Central memory CD8-positive, alpha-beta T cell (primary cell): Measurements from ENCODE around the gene CLDN6.

Experiments
- ATAC-seq: fragments of 150-1000 bp; cut with Tn5 transposase; replicated peaks from 2 replicates; pipeline ENCODE4 v1.10.0; 2022; ENCODE audit warnings: mild to moderate bottlenecking, moderate FRiP score, moderate number of reproducible peaks; ENCODE audit not compliant: poor library complexity, severe bottlenecking; ENCODE audit errors: extremely low read depth
- DNase-seq, 2 donors: peaks; one replicate each; pipeline ENCODE4 v3.0.0; 2021; ENCODE audit warnings: low spot score in 2 of 2
- H3K27ac Mint-ChIP-seq: one replicate; pipeline ENCODE4 v1.8.0; 2022; ENCODE audit warnings: low read depth, mild to moderate bottlenecking, moderate library complexity, mixed read lengths
- H3K27me3 Mint-ChIP-seq: one replicate; pipeline ENCODE4 v1.8.0; 2022; ENCODE audit warnings: mixed read lengths
- H3K36me3 Mint-ChIP-seq: one replicate; pipeline ENCODE4 v1.8.0; 2022; ENCODE audit warnings: mild to moderate bottlenecking, moderate library complexity, mixed read lengths; ENCODE audit not compliant: insufficient read depth
- H3K4me1 Mint-ChIP-seq: one replicate; pipeline ENCODE4 v1.8.0; 2022; ENCODE audit warnings: mixed read lengths
- H3K4me3 Mint-ChIP-seq: one replicate; pipeline ENCODE4 v1.8.0; 2022; ENCODE audit warnings: mild to moderate bottlenecking, moderate library complexity, mixed read lengths
- H3K9me3 Mint-ChIP-seq: one replicate; pipeline ENCODE4 v1.8.0; 2022; ENCODE audit warnings: mixed read lengths

The CLDN6 gene

DNA sequence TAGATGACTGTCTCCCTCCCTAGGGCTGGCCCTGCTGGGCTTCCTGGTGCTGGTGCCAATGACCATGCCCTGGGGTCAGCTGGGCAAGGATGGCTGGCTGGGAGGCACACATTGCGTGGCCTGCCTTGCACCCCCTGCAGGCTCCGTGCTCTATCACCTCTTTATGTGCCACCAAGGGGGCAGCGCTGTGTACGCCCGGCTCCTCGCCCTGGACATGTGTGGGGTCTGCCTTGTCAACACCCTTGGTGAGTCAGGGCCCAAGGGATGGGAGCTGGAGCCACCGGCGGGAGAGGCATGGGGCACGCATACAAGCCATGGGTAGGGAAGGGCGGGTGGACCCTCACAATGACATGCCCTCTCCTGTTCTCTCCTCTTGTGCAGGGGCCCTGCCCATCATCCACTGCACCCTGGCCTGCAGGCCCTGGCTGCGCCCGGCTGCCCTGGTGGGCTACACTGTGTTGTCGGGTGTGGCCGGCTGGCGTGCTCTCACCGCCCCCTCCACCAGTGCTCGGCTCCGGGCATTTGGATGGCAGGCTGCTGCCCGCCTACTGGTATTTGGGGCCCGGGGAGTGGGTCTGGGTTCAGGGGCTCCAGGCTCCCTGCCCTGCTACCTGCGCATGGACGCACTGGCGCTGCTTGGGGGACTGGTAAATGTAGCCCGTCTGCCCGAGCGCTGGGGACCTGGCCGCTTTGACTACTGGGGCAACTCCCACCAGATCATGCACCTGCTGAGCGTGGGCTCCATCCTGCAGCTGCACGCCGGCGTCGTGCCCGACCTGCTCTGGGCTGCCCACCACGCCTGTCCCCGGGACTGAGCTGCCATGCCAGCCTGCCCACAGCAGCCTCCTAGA lies 46.6 kb downstream of the CLDN6 start:
- no peak overlapping the region for H3K27ac Mint-ChIP-seq
- peaks cover 15% of the 10 kb centered on the region for H3K4me1 Mint-ChIP-seq
- no peak for ATAC-seq

DNA sequence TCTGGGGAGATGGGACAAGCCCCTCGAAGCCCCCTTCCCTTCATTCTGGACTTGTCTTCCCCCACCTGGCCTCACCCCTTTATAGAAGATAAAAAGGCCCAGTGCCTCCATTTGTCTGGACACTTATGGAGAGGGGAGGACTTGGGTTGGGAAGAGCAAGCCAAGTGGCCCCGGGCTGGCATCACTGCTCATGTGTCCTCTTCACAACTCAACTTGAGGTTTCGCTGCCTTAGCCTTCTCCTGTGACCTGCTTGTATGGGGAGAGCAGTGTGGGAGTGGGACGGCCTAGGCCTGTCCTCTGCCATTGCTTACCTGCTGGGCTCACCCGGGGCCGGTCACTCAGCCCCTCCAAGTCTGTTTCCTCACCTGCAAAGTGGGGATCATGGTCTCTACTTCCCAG lies 47.4 kb downstream of the CLDN6 start:
- ATAC-seq (no peak), DNase-seq (no peak)
- H3K27ac Mint-ChIP-seq, result no peak overlapping the region
- peaks cover 15% of the 10 kb centered on the region for H3K4me1 Mint-ChIP-seq
- no peaks in the 10 kb centered on the region for H3K36me3 Mint-ChIP-seq
- peaks cover 23% of the 10 kb centered on the region for H3K27me3 Mint-ChIP-seq
- H3K9me3 Mint-ChIP-seq, result no peaks in the 10 kb centered on the region
- H3K4me3 Mint-ChIP-seq, result peak overlapping the region; percentile 70

More for the DNA sequence above, 46.6 kb downstream of the CLDN6 start:
- DNase-seq, result no peak
- no peaks in the 10 kb centered on the region for H3K36me3 Mint-ChIP-seq
- peaks cover 23% of the 10 kb centered on the region for H3K27me3 Mint-ChIP-seq
- no peaks in the 10 kb centered on the region for H3K9me3 Mint-ChIP-seq
- peak overlapping the region; percentile 70 for H3K4me3 Mint-ChIP-seq

DNA sequence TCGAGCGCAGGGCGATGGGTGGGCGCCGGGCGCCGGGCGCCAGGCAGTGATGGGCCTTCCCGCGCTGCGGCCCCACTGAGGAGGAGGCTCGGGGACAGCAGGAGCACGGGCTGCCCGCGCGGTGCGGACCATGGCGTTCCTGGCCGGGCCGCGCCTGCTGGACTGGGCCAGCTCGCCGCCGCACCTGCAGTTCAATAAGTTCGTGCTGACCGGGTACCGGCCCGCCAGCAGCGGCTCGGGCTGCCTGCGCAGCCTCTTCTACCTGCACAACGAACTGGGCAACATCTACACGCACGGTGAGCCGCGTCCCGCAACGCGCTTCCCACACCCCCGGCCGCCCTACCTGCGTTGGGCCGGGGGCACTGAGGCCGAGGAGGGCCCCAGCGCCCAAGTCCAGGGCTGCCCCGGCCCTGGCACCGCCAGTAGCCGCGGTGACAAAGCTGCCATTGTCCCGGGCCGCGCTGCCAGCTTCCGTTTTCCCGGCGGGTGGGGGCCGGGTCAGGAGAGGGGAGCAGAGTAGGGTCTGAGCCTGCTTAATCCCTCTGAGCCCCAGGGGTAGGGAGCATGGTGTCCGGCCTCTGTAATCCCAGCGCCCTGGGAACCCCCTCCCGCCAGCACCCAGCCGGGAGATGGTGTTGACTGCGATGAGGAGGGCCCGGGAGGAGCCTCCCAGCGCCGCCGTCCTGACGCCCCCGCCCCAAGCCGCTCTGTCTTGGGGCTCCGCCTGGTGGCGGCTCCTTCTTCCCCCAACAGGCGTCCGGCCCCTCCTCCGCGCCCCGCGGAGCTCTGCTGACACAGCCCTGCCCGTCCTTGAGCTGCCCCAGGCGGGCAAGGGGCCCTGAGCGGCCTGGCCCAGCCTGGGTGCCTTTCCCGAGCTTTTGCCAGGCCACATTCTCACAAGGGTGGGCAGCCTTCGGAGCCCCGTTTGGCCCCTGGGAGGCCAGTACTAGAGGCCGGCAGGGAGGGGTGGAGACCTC lies 48.1 kb downstream of the CLDN6 start:
- peaks cover 3% of the 10 kb centered on the region for H3K36me3 Mint-ChIP-seq
- peak in 1 of 2 donors; percentile 38 for DNase-seq
- no peak overlapping the region for H3K27ac Mint-ChIP-seq
- H3K9me3 Mint-ChIP-seq, result no peaks in the 10 kb centered on the region
- peak; percentile 72 for ATAC-seq
- peaks cover 23% of the 10 kb centered on the region for H3K27me3 Mint-ChIP-seq
- H3K4me3 Mint-ChIP-seq, result peak overlapping the region; percentile 70
- peaks cover 15% of the 10 kb centered on the region for H3K4me1 Mint-ChIP-seq

DNA sequence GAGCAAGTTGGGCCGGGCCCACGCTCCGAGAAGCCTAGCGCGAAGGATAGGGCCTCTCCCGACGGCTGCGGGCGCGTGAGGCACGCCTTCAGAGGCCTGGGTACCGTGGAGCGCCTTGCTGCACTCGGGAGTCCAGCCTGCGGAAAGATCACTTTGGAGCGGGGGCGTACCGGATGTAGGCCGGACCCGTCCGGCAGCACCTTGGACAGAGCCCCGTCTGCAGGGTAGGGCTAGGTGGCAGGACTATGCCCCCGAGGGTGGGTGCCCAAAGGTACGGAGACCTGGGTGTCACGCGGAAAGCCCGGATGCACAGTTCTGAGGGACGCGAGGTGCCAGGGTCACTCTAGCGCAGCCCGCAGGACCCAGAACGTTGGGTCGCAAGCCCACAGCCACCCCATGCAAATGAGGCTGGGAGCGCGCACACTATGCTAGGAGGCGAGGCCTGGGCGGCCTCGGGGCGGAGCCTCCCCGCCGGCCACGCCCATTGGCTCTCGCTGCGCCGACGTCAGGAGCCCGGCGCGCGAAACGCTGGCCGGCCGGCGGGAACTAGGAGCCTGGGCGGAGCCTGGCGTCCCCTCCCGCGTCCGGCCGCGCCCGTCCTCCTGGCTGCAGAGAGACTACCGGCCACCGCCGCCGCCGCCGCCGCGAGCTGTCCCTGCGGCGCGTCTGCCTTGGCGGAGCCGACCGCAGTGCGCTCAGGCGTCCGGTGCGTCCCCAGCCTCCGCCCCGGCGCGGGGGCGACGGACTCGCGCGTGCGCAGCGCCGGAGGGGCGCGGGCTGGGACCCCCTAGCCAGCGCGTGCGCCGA lies 49.0 kb downstream of the CLDN6 start, which contains the start of gene PAQR4:
Gene PAQR4 (plus strand): TSS at position 611 of the 807 bp plus-strand sequence. CDS start 327 bp downstream, outside the sequence.
- H3K27me3 Mint-ChIP-seq, result peaks cover 29% of the 10 kb centered on the region
- H3K4me1 Mint-ChIP-seq, result peaks cover 21% of the 10 kb centered on the region
- DNase-seq (peak; percentile 53 to 55), ATAC-seq (peak; percentile 74)
- peaks cover 3% of the 10 kb centered on the region for H3K36me3 Mint-ChIP-seq
- H3K27ac Mint-ChIP-seq, result no peak within 1 kb of the TSS
- peak within 1 kb of the TSS; percentile 70 for H3K4me3 Mint-ChIP-seq
- no peaks in the 10 kb centered on the region for H3K9me3 Mint-ChIP-seq

DNA sequence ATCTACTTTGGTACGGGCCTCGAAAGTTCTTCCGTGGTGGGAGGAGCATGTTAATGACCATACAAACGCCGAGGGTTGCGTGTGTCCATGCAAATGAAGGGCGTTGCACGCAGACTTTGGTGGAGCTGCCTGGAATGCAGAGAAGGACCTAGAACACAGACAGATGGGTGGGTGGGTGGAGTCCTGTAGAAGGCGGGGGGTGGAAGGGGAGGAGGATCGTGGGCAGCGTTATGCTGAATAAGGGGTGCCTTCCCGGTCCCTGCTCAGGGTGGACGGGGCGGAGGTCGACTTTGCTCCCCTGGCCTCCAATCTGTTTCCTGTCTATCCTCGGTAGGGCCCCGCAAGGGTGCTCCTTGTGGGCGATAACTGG lies 49.6 kb downstream of the CLDN6 start:
- no peak for ATAC-seq
- Mint-ChIP-seq H3K36me3 (peaks cover 3% of the 10 kb centered on the region), H3K9me3 (no peaks in the 10 kb centered on the region), H3K27ac (no peak overlapping the region), H3K27me3 (peaks cover 35% of the 10 kb centered on the region), H3K4me1 (peaks cover 26% of the 10 kb centered on the region), H3K4me3 (peak overlapping the region; percentile 70)
- DNase-seq, result no peak

DNA sequence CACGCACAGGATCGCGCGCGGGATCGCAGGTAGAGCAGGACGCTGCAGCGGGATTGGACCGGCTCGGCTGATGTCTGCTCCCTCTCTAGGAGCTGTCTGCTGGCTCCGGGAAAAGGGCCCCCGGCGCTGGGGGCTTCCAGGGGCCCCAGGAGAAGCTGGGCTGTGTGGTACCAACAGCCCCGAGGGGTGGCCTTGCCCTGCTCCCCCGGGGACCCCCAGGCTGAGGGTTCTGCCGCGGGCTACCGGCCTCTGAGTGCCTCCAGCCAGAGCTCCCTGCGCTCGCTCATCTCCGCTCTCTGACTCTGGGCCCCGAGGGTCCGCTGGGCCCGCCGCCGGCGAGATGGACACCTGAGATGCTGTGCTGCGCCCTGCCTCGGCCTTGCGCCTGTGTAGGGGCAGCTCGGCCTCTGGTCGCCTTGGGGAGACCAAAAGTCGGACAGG lies 50.2 kb downstream of the CLDN6 start:
- Mint-ChIP-seq H3K27ac (no peak overlapping the region), H3K36me3 (peaks cover 3% of the 10 kb centered on the region), H3K4me3 (peak overlapping the region; percentile 70), H3K27me3 (peaks cover 37% of the 10 kb centered on the region), H3K4me1 (peaks cover 26% of the 10 kb centered on the region), H3K9me3 (no peaks in the 10 kb centered on the region)
- no peak for DNase-seq
- ATAC-seq, result no peak

DNA sequence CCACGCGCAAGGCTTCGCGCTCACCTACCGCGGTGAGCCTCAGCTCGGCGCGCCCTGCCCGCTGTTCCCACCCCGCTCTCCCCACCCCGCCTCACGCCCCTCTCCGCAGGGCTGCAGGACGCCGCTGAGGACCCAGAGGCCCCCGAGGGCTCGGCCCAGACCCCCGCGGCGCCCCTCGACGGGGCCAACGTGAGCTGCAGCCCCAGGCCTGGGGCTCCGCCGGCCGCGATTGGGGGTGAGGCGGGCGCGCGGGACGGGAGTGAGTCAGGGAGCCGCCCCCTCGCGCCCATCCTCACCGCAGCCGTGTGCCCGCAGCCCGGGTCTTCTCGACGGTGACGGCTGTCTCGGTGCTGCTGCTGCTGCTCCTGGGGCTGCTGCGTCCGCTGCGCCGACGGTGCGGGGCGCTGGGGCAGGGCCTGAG lies 50.8 kb downstream of the CLDN6 start:
- DNase-seq (no peak), ATAC-seq (no peak)
- Mint-ChIP-seq H3K27ac (no peak overlapping the region), H3K36me3 (peaks cover 3% of the 10 kb centered on the region), H3K4me3 (no peak overlapping the region), H3K4me1 (peaks cover 26% of the 10 kb centered on the region), H3K9me3 (no peaks in the 10 kb centered on the region), H3K27me3 (peaks cover 33% of the 10 kb centered on the region)

DNA sequence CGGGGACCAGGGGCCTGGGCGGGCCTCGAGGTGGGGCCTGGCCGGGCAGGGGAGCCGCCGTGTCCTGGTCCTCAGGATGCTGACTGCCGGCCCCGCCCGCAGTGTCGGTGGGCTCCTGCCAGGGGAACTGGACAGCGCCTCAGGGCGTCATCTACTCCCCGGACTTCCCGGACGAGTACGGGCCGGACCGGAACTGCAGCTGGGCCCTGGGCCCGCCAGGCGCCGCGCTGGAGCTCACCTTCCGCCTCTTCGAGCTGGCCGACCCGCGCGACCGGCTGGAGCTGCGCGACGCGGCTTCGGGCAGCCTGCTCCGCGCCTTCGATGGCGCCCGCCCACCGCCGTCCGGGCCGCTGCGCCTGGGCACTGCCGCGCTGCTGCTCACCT lies 51.2 kb downstream of the CLDN6 start:
- Mint-ChIP-seq H3K4me3 (no peak overlapping the region), H3K27me3 (peaks cover 33% of the 10 kb centered on the region), H3K36me3 (peaks cover 4% of the 10 kb centered on the region), H3K9me3 (no peaks in the 10 kb centered on the region), H3K27ac (no peak overlapping the region), H3K4me1 (peaks cover 28% of the 10 kb centered on the region)
- ATAC-seq (no peak), DNase-seq (no peak)

DNA sequence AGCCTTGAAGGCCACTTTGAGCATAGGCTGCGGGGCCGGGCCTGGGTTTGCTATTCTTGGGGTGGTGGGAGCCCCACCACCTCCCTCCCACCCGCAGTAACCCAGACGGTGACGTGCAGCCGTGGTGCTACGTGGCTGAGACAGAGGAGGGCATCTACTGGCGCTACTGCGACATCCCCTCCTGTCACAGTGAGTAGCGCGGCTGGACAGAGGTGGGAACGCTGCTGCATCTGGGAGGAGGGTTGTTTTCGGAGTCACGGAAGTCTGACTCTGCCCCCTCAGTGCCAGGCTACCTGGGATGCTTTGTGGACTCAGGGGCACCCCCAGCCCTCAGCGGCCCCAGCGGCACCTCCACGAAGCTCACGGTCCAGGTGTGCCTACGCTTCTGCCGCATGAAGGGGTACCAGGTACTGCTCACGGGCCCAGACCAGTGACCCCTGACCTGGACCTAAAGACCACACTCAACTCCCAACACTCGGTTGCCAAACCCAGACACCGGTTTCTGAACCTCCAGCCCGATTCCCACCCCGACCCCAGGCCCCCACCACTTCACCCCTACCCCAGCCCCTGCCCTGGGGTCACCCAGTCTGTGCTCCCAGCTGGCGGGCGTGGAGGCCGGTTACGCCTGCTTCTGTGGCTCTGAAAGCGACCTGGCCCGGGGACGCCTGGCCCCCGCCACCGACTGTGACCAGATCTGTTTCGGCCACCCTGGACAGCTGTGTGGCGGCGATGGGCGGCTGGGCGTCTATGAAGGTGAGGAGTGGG lies 51.8 kb downstream of the CLDN6 start:
- Mint-ChIP-seq H3K27ac (no peak overlapping the region), H3K36me3 (peaks cover 4% of the 10 kb centered on the region), H3K4me3 (no peak overlapping the region), H3K9me3 (no peaks in the 10 kb centered on the region), H3K4me1 (peaks cover 31% of the 10 kb centered on the region), H3K27me3 (peaks cover 36% of the 10 kb centered on the region)
- DNase-seq (no peak), ATAC-seq (no peak)
